H1 (cell line): Measurements from ENCODE around the gene ZNF106. TPM values are rescaled to one million over a fixed set of nuclear protein-coding genes. Genes with fewer than 3 reads are reported as not detected.

ENCODE experiments used
- BCL11A ChIP-seq, 2 experiments: IDR thresholded peaks; one replicate each; pipeline ENCODE4 v1.6.1; 2011; ENCODE audit warnings: low read depth in 2 of 2, low read length in 2 of 2, mild to moderate bottlenecking in 2 of 2
- EZH2 ChIP-seq: fragments of 200-600 bp; sonication (generic); IDR thresholded peaks from 2 replicates; pipeline ENCODE4 v1.7.1; 2012; ENCODE audit warnings: low read depth, mild to moderate bottlenecking, moderate library complexity, low read length, inconsistent platforms; ENCODE audit not compliant: severe bottlenecking
- GTF2F1 ChIP-seq: IDR thresholded peaks from 2 replicates; pipeline ENCODE4 v1.6.1; 2012; ENCODE audit warnings: low read depth, low read length, improper control_type of control experiment, borderline replicate concordance
- HDAC6 ChIP-seq: IDR thresholded peaks from one replicate; pipeline ENCODE4 v1.7.1; 2012; ENCODE audit warnings: low read depth, mild to moderate bottlenecking, inconsistent platforms, low read length, moderate library complexity
- JUN ChIP-seq: IDR thresholded peaks from 2 replicates; pipeline ENCODE4 v1.6.1; 2011; ENCODE audit warnings: low read depth, mild to moderate bottlenecking, improper control_type of control experiment, low read length
- SIRT6 ChIP-seq: IDR thresholded peaks from one replicate; pipeline ENCODE4 v1.7.1; 2012; ENCODE audit warnings: low read length, inconsistent platforms
- TAF7 ChIP-seq: optimal IDR thresholded peaks from 2 replicates; pipeline ENCODE3; 2011; ENCODE audit warnings: low read depth, mild to moderate bottlenecking, inconsistent platforms, low read length, moderate library complexity, borderline replicate concordance
- polyA plus RNA-seq, 7 experiments: library from polyadenylated mRNA; depleted of rRNA in 3 of 7; stranded (reverse) in 5 of 7; unstranded in 2 of 7; fragments of >200 nt in 5 of 7; fragments of 200-250 nt in 2 of 7; gene quantifications; 1 replicate in 5 of 7; 2 replicates in 1 of 7; 4 replicates in 1 of 7; pipeline versions ENCODE4 v1.2.1 to v1.2.3, GENCODE V29; 2011 to 2013; ENCODE audit warnings: missing spikeins in 2 of 7, mixed read lengths in 2 of 7
- total RNA-seq: library from RNA; stranded (reverse); fragmentation: NEBNext Ultra II Directional; extraction: Animal tissue kit (Norgen Biotek cat#: 25700); gene quantifications from 2 replicates; pipeline ENCODE4 v1.2.1, GENCODE V29; 2021

ZNF106 gene
- total and polyA plus RNA-seq, 2 of the 8 experiments (the other 6 are each of a cell fraction or from before 2014, with no cell fraction given): 18.2 to 62.0 TPM

- TF ChIP-seq BCL11A (IDR thresholded peaks at IDR 0.05; ENCODE audit: low read depth in 2 of 2, low read length in 2 of 2) (no peak), EZH2 (no peak), GTF2F1 (no peak), JUN (no peak), TAF7 (no peak), SIRT6 (no peak), HDAC6 (no peak)
Measured at GRCh38 chr15:42491539-42492225, 741 bp upstream of the ZNF106 start (continued).
